AG04449 (cell line): ENCODE results near the gene ZSCAN29.

ENCODE experiments used
- CTCF ChIA-PET: fragments of 350-600 bp; formaldehyde crosslinking; extraction: SDS; loops from one replicate; lab custom pipeline; 2021; ENCODE audit warnings: antibody characterized with exemption; lab: Yijun Ruan, JAX
- POLR2A ChIA-PET: fragments of 400-600, 350-600 bp; formaldehyde crosslinking; extraction: SDS; loops from one replicate; lab custom pipeline; 2020; ENCODE audit warnings: antibody characterized with exemption, inconsistent platforms; lab: Yijun Ruan, JAX
- DNase-seq: peaks from one replicate; pipeline ENCODE4 v3.0.0-alpha.2; 2010; ENCODE audit warnings: low read depth, low spot score
- H3K4me3 ChIP-seq: 2 replicates; pipeline ENCODE4 v1.5.1; 2011; ENCODE audit warnings: low read depth, mild to moderate bottlenecking, control low read depth, low read length
- CTCF ChIP-seq: IDR thresholded peaks from one replicate; pipeline ENCODE4 v1.5.1; 2011; ENCODE audit warnings: mild to moderate bottlenecking, moderate library complexity, low read length, control low read depth, inconsistent platforms; ENCODE audit not compliant: insufficient read depth; ENCODE audit errors: missing control alignments

ZSCAN29 gene

GRCh38 chr15:43346305-43346704 lies 24.5 kb downstream of the ZSCAN29 start:
- ChIA-PET POLR2A (no interaction called here), CTCF (interaction anchor here (1.2 to 2.3 kb wide), 4 partner anchors 9 to 29 kb away, joined by 3 to 8 read pairs (median 5); no protein-coding TSS in a partner anchor)
- DNase-seq = no peak
- no peak for TF ChIP-seq CTCF
- no peak overlapping the region for H3K4me3 ChIP-seq

GRCh38 chr15:43330780-43331087 lies 40.1 kb downstream of the ZSCAN29 start:
- ChIA-PET POLR2A (no interaction called here), CTCF (no interaction called here)
- H3K4me3 ChIP-seq = peak overlapping the region; percentile 91
- TF ChIP-seq CTCF = no peak
- DNase-seq = no peak

GRCh38 chr15:43329960-43330779 lies 40.7 kb downstream of the ZSCAN29 start, which contains the start of gene LCMT2:
TSS of gene LCMT2 (minus strand) at chr15:43330573. CDS start at chr15:43330489, 84 bp downstream.
- ChIA-PET CTCF (interaction anchor here (0.6 kb wide), 1 partner anchor 1060 kb away, joined by 3 read pairs; no protein-coding TSS in a partner anchor), POLR2A (no interaction called here)
- TF ChIP-seq CTCF = no peak
- DNase-seq = peak; percentile 54
- peak within 1 kb of the TSS; percentile 91 for H3K4me3 ChIP-seq

GRCh38 chr15:43329217-43329959 lies 41.5 kb downstream of the ZSCAN29 start:
- DNase-seq = no peak
- CTCF ChIA-PET = interaction anchor here (0.6 kb wide), 1 partner anchor 1061 kb away, joined by 3 read pairs; no protein-coding TSS in a partner anchor
- peak overlapping the region; percentile 91 for H3K4me3 ChIP-seq
- POLR2A ChIA-PET = no interaction called here
- TF ChIP-seq CTCF = no peak

- CTCF ChIA-PET = interaction anchor here (1.2 to 1.3 kb wide), 2 partner anchors 40 to 46 kb away, joined by 3 read pairs; partner anchors contain the start of genes TUBGCP4 and ZSCAN29
- no peak for TF ChIP-seq CTCF
- H3K4me3 ChIP-seq = no peak overlapping the region
- no peak for DNase-seq
- POLR2A ChIA-PET = no interaction called here
Observed at GRCh38 chr15:43325039-43325684, 45.7 kb downstream of the ZSCAN29 start.
